Fibroblast of villous mesenchyme (primary cell): ENCODE results near the gene NUDCD3. TPM values are rescaled to one million over a fixed set of nuclear protein-coding genes. Genes with fewer than 3 reads are reported as not detected.

Experiments
- DNase-seq: peaks from one replicate; pipeline ENCODE4 v3.0.0-alpha.2; 2010; ENCODE audit warnings: low read depth
- H3K4me3 ChIP-seq: 2 replicates; pipeline ENCODE4 v1.5.1; 2011; ENCODE audit warnings: low read depth, mild to moderate bottlenecking, low read length
- total RNA-seq: library from RNA; depleted of rRNA; stranded (reverse); fragments of >200 nt; gene quantifications from 2 replicates; pipeline ENCODE4 v1.2.3, GENCODE V29; 2012
- TF ChIP-seq, protein P1 (sequence below): IDR thresholded peaks from 2 replicates; pipeline ENCODE4 v1.5.1; 2012; ENCODE audit warnings: low read depth, mild to moderate bottlenecking, low read length; ENCODE audit not compliant: insufficient read depth

Gene NUDCD3
- total RNA-seq, 1 donor = 62.2 TPM

DNA sequence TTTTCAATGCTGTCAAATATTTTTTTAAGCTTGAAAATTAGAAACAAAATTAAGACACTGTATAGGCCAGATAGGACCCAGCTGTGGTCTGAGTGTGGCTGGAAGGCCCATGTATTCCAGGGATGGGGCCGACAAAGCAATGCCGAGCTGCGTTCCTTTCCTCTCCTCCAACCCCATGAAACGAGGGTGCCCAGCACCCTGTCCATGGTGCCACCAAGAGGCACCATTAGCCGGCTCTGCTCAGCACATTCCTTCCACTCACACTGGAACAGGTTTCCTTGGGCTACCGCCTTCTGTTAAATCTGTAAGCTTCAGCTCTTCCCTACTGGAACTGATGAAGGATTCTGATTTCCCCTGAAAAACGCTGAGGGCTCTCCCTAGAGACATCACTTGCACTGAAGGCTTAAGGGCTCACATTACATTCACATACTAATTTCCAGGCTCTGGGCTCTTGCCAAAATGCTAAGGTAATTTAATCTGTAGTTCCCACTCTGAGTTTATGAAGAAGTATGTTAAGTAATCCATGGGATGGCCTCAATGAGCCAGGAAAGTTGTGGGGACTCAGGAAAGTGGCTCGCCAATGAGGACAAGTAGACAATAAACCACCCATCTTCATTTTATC is 91.4 kb downstream of the NUDCD3 start:
- no peak for DNase-seq
- no peak overlapping the region for H3K4me3 ChIP-seq
- TF ChIP-seq, protein P1, sequence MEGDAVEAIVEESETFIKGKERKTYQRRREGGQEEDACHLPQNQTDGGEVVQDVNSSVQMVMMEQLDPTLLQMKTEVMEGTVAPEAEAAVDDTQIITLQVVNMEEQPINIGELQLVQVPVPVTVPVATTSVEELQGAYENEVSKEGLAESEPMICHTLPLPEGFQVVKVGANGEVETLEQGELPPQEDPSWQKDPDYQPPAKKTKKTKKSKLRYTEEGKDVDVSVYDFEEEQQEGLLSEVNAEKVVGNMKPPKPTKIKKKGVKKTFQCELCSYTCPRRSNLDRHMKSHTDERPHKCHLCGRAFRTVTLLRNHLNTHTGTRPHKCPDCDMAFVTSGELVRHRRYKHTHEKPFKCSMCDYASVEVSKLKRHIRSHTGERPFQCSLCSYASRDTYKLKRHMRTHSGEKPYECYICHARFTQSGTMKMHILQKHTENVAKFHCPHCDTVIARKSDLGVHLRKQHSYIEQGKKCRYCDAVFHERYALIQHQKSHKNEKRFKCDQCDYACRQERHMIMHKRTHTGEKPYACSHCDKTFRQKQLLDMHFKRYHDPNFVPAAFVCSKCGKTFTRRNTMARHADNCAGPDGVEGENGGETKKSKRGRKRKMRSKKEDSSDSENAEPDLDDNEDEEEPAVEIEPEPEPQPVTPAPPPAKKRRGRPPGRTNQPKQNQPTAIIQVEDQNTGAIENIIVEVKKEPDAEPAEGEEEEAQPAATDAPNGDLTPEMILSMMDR = no peak

DNA sequence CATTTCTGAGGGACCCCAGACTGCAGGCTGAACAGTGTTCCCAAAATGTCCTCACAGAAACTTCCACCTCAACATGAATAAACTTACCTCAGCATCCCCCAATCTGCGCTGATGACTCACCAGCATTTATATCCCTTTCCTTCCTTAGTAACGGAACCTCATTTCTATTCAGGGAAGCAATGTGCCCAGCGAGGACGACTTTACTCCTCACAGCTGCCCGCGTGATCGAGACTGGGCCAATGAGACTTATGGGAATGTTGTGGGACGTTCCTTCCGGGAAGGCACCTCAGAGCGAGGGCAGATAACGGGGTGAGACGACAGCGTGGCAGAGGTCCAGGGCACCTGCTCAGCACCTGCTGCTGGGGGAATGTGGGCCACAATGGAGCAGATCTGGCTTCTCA is 91.9 kb downstream of the NUDCD3 start:
- no peak for DNase-seq
- H3K4me3 ChIP-seq = no peak overlapping the region
- TF ChIP-seq, protein P1 = no peak

DNA sequence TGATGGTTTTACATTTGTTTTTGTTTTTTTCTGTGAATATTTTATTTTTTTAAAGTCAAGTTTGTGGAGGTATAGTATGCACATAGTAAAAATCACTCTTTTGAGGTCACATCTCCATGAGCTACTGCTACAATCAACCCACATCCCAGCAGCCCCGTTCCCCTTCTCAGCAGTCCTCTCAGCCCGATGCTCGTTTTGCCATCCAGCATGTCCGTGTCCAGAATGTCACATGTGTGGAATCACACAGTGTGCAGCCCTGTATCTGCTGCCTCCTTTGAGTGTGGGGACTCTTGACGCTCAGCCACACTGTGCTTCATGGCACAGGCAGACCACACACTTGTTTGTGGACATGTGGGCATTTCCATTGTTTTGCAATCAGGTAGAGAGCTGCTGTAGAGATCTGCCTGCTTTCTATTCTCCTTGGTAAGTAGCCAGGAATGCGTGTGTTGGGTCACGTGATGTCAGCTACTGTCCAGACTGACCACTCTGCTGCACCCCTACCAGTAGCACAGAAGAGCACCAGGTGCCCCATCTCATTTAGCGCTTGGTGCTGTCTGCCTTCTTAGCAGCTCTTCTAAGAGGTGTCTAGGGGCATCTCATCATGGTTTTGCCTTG is 93.4 kb downstream of the NUDCD3 start:
- TF ChIP-seq, protein P1 = no peak
- H3K4me3 ChIP-seq = no peak overlapping the region
- peak; percentile 62 for DNase-seq

GRCh38 chr7:44396496-44396895 is 94.0 kb downstream of the NUDCD3 start:
- peak; percentile 80 for DNase-seq
- no peak overlapping the region for H3K4me3 ChIP-seq
- TF ChIP-seq, protein P1 = no peak

DNA sequence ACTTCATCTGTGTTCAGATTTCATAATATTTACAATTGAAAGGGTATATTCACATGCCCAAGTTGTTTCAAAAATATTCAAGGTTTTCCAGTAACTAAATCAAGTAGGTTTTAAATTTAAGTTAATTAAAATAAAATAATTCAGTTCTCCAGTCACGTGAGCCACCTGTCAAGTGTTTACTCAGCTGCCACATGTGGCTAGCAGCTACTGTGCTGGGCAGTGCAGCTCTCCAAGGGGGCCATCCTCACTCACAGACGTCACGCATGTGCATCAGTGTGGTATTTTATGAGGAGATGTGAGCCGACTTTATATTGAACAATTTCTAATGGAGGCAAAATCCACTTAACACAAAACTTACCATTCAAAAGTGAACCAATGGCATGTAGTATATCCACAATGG is 95.4 kb downstream of the NUDCD3 start:
- TF ChIP-seq, protein P1 = no peak
- H3K4me3 ChIP-seq = no peak overlapping the region
- DNase-seq = no peak

DNA sequence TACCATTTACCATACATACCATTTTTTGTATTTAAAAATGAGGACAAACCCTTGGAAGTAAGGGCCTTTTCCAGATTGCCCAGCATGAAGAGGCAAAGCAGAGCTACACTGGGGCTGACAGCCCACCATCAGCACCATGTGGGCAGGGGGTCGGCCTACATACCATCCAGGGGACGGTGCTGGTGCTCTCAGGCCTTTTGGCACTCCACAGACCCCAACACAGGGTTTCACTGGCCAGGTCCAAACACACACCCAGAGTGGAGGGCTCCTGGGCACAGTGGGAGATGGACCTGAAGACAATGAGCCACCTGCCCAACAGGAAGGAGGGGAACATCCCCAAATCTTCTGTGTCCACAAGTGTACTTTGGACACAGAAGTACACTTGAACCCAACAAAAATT is 95.8 kb downstream of the NUDCD3 start:
- DNase-seq = no peak
- H3K4me3 ChIP-seq = no peak overlapping the region
- TF ChIP-seq, protein P1 = no peak

GRCh38 chr7:44394112-44394447 is 96.4 kb downstream of the NUDCD3 start:
- no peak overlapping the region for H3K4me3 ChIP-seq
- no peak for DNase-seq
- TF ChIP-seq, protein P1 = no peak
